Effector memory CD4-positive, alpha-beta T cell (primary cell): ENCODE measurements around the gene AP2A2.

Source experiments
- DNase-seq, 3 donors: peaks; one replicate each; pipeline ENCODE4 v3.0.0-alpha.2; 2020
- H3K27ac ChIP-seq: 2 replicates; pipeline ENCODE4 v1.7.0; 2013; ENCODE audit warnings: mild to moderate bottlenecking, low read length, moderate library complexity; ENCODE audit not compliant: insufficient read depth, poor library complexity, severe bottlenecking
- H3K27me3 ChIP-seq: replicated peaks from 2 replicates; pipeline ENCODE4 v1.7.0; 2013; ENCODE audit warnings: mild to moderate bottlenecking, low read length; ENCODE audit not compliant: insufficient read depth, control insufficient read depth, poor library complexity, severe bottlenecking
- H3K36me3 ChIP-seq: 2 replicates; pipeline ENCODE4 v1.7.0; 2013; ENCODE audit warnings: mild to moderate bottlenecking, low read length, moderate library complexity; ENCODE audit not compliant: control insufficient read depth, insufficient read depth
- H3K4me1 ChIP-seq: 2 replicates; pipeline ENCODE4 v1.7.0; 2013; ENCODE audit warnings: low read length, mild to moderate bottlenecking; ENCODE audit not compliant: control insufficient read depth, insufficient read depth, poor library complexity, severe bottlenecking
- H3K4me3 ChIP-seq: 2 replicates; pipeline ENCODE4 v1.7.0; 2013; ENCODE audit warnings: low read length, low read depth, mild to moderate bottlenecking; ENCODE audit not compliant: insufficient read depth, poor library complexity, severe bottlenecking
- H3K9me3 ChIP-seq: 2 replicates; pipeline ENCODE4 v1.7.0; 2013; ENCODE audit warnings: mild to moderate bottlenecking, low read length, moderate library complexity; ENCODE audit not compliant: control insufficient read depth

The AP2A2 gene

DNA sequence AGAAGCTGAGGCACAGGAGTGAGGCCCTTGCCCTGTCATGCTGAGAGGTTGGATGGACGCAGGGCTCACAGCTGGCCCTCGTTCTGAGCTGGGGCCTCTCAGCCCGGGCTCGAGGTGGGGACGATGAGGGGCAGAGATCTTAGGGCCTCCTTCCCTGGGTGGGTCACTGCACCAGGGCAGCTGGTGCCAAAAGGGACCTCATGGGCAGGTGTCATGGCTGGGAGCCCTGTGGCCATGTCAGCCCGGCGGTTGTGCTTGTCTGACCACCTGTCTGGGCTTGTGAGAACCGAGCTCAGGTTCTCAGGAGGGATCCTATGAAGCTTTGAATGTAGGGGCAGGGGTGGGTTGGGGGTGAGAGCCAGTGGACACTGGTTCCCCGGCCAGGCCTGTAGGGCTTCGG lies 112.7 kb downstream of the AP2A2 start:
- Histone ChIP-seq H3K27ac (no peak overlapping the region), H3K36me3 (no peaks in the 10 kb centered on the region), H3K4me3 (no peak overlapping the region), H3K4me1 (no peaks in the 10 kb centered on the region), H3K9me3 (no peaks in the 10 kb centered on the region), H3K27me3 (no peaks in the 10 kb centered on the region)
- DNase-seq = no peak

GRCh38 chr11:1038921-1039320 lies 113.3 kb downstream of the AP2A2 start:
- no peak for DNase-seq
- H3K36me3 ChIP-seq = no peaks in the 10 kb centered on the region
- H3K27me3 ChIP-seq = no peaks in the 10 kb centered on the region
- no peaks in the 10 kb centered on the region for H3K9me3 ChIP-seq
- no peaks in the 10 kb centered on the region for H3K4me1 ChIP-seq
- no peak overlapping the region for H3K4me3 ChIP-seq
- H3K27ac ChIP-seq = no peak overlapping the region

DNA sequence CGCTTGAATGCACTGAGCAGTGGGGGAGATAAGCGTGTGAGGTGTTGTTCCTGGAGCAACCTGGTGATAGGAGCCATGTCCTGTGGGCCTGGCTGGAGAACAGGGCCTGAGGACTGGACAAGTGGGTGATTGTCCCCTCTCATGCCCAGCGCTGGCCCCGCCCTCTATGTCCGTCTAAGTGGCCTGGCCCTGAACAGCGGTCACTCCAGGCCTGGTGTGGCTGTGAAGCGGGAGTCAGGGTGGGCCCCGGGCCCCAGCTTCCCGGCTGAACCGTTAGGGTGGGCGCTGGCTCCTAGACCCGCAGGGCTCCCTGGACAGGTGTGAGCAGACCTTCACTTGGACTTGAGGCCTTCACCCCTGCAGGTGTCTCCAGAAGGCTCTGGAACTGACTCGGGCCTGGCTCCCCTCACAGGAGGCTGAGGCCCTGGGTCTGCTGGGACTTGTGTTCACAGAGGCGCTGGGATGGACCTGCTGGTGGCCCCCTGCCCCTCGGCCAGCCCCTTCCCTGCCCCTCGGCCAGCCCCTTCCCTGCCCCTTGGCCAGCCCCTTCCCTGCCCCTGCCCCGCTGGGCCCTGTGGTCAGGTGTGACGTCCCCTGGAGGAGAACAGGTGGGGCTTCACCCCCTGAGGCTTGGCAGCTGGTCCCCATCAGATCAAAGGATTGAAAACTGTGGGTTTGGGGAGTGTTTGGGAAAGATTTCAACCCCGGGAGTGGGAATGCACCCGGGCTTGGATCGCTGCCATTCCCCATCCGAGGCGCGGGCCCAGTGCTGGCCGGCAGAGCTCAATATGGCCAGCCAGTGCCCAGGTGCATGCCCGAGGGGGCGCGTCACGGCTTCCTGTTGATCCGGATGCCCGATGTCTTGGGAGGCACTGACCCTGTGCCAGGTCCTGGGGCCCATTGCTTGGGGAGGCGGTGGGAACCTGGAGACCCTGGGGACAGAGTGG lies 114.1 kb downstream of the AP2A2 start:
- Histone ChIP-seq H3K27me3 (no peaks in the 10 kb centered on the region), H3K36me3 (no peaks in the 10 kb centered on the region), H3K4me3 (no peak overlapping the region), H3K27ac (no peak overlapping the region), H3K9me3 (no peaks in the 10 kb centered on the region), H3K4me1 (no peaks in the 10 kb centered on the region)
- DNase-seq = no peak

DNA sequence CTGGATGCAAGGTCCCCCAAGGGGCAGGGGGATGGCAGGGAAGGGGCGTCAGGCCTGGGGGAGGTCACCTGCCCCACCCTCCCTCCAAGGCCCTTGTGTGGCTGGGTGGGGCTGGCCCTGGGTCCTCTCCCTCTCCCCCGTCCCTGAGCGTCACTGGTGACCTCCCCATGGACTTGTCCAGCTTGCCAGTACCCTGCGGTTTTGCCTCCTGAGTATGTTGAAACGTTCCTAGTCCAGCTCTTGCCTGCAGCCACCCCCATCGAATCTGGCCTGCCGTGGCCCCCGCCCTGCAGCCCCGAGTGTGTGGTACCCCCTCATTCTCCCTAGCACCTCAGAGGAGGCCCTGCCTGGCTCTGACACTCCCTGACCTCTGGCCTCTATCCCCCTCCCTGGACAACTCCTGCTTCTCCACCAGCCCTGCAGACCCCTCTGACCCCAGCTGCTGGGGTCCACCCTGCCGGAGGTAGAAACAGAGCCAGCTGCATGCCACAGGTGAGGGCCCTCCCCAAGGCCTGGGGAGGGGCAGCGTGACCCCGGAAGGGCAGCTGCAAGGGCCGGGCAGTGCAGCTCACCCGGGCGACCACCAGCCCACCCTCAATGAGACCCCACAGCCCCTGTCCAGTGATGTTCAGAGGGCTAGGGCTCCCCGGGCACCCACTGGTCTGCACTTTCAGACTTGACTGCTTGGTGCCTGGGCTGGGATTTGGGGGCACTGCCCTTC lies 114.9 kb downstream of the AP2A2 start:
- no peak overlapping the region for H3K27ac ChIP-seq
- H3K4me3 ChIP-seq = no peak overlapping the region
- no peak for DNase-seq
- no peaks in the 10 kb centered on the region for H3K9me3 ChIP-seq
- H3K4me1 ChIP-seq = no peaks in the 10 kb centered on the region
- no peaks in the 10 kb centered on the region for H3K27me3 ChIP-seq
- no peaks in the 10 kb centered on the region for H3K36me3 ChIP-seq

- H3K4me3 ChIP-seq = no peak overlapping the region
- no peak overlapping the region for H3K27ac ChIP-seq
- no peak for DNase-seq
- no peaks in the 10 kb centered on the region for H3K9me3 ChIP-seq
- H3K27me3 ChIP-seq = no peaks in the 10 kb centered on the region
- H3K4me1 ChIP-seq = no peaks in the 10 kb centered on the region
- no peaks in the 10 kb centered on the region for H3K36me3 ChIP-seq
Measured at GRCh38 chr11:1041149-1041467, 115.4 kb downstream of the AP2A2 start.

DNA sequence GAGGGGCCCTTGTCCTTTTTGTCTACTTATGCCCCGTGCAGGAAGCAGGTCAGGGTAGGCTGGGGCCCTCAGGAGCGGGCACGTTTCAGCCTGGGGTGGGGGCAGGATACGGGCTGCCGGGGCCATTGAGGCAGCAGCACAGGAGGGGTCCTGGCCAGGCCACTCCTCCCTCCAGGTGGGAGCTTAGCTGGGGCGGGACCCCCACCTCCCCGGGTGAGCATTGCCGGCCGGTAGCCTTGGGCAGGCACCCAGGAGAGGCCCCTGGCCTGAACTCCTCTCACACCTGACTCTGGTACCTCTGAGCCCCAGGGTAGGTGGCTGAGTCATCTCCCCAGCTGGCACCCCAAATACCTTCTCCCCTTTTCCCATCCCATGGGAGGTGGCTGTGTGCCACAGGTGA lies 115.8 kb downstream of the AP2A2 start:
- H3K27me3 ChIP-seq = no peaks in the 10 kb centered on the region
- H3K4me1 ChIP-seq = no peaks in the 10 kb centered on the region

DNA sequence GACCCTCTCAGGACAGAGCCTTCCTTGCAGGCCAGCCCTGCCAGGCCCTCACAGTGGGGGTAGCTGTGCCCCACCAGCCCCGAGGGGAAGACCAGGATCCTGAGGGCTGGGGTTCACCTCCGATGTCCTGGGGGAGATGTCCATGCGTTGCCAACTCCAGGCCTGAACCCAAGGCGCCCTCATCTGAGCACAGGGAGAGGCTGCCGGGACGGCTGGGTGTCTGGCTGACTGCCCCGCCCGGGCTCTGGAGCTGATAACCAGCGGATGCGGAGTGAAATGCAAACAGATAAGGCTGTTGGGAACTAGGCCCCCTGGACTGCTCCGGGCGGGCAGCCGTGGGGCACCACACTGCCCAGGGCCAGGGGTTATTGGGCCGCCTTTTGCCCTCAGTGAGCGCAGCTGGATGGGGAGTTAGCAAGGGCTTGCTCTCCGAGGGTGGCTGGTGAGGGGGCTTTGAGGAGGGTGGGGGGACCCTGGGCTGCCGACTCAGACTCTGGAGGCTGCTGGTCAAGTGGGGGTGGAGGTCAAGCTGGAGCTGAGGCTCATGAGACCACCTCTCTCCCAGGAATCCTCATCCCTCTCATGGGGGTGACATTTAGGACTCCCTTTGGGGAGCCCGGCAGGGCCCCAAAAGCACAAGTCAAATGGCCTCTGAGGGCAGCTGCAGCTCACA lies 116.4 kb downstream of the AP2A2 start:
- Histone ChIP-seq H3K9me3 (no peaks in the 10 kb centered on the region), H3K36me3 (no peaks in the 10 kb centered on the region), H3K4me3 (no peak overlapping the region), H3K27me3 (no peaks in the 10 kb centered on the region), H3K4me1 (no peaks in the 10 kb centered on the region), H3K27ac (no peak overlapping the region)
- DNase-seq = no peak

More for the DNA sequence above, 115.8 kb downstream of the AP2A2 start:
- H3K9me3 ChIP-seq = no peaks in the 10 kb centered on the region
- H3K36me3 ChIP-seq = no peaks in the 10 kb centered on the region
- DNase-seq = no peak
- H3K27ac ChIP-seq = no peak overlapping the region
- H3K4me3 ChIP-seq = no peak overlapping the region

DNA sequence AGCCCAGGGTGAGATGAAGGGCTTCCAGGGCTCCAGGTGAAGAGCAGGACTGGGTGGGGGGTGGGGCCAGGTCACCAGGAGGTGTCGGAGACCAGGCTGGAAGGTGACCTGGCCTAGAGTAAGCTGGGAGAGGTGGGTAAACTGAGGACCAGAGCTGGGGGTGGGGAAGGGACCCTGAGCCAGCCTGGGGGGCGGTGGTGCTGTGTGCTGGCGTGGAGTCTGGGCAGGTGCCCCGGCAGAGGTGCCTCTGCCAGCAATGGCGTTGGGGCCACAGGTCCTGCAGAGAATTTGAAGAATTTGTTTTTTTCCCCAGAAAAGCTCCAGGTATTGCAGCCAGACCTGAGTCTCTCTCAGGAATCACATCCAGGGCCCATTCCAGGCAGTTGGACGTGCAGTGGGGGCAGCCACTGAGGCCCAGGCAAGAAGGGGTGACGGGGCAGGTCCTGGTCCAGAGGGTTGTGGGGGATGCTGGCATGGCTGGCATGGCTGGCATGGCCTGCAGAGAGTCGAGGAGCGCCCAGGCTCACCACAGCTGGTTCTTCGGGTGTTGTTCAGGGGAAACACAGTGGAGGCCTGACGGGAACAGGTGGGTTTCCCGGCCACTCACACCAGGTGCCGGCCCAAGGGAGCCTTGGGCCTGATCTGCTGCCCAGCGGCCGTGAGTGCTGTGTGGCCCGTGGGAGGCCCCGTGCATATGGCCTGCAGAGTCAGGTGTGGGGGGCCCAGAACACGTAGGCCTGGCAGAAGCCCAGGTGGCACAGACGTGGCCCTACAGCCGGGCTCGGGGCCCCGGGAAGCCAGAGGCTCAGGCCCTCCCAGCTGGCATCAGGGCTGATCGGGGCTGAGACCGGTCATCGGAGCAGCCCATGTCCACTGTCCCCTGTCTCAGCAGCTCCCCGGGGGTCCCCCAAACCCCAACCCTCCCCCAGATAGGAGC lies 117.2 kb downstream of the AP2A2 start:
- H3K9me3 ChIP-seq = no peaks in the 10 kb centered on the region
- no peaks in the 10 kb centered on the region for H3K4me1 ChIP-seq
- no peak for DNase-seq
- H3K4me3 ChIP-seq = no peak overlapping the region
- H3K27me3 ChIP-seq = no peaks in the 10 kb centered on the region
- H3K27ac ChIP-seq = no peak overlapping the region
- H3K36me3 ChIP-seq = no peaks in the 10 kb centered on the region

DNA sequence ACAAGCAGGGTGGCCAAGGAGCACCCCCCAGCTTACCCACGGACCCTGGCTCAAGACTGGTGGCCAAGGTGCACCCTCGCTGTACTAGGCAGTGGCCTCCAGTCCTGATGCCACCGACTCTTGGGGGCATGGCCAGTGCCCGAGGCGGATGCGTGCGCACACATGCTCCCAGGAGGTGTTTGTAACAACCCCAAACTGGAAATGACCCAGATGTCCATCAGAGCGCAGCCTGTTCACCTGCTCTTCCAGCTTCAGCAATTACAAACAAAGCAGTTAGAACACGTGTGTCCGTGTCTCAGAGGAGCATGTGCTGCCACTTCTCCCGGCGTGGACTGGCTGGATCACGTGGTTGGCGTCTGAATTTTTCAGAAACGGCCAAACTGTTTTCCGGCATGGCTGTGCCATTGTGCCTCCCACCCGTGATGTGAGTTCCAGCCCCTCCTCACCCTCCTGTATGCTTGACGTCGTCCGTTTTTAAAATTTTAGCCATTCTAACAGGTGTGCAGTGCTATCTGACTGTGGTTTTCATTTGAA lies 118.0 kb downstream of the AP2A2 start:
- H3K4me3 ChIP-seq = no peak overlapping the region
- no peaks in the 10 kb centered on the region for H3K9me3 ChIP-seq
- no peaks in the 10 kb centered on the region for H3K36me3 ChIP-seq
- H3K27ac ChIP-seq = no peak overlapping the region
- peaks cover under 1% of the 10 kb centered on the region for H3K27me3 ChIP-seq
- DNase-seq = no peak
- H3K4me1 ChIP-seq = no peaks in the 10 kb centered on the region
